HUDEP-2 (cell line): ENCODE results near the gene NDUFV1.
A peak's percentile ranks its signal among the peaks of the same experiment; 100 is the strongest.
"Not testable (repeated sequence)": the region's sequence is repeated elsewhere in the genome, so short reads cannot be mapped to it uniquely, and the experiment has no call there.

ENCODE experiments used
- DNase-seq, 76 experiments: peaks; one replicate each; lab custom pipeline; 2025; ENCODE audit not compliant: unreplicated experiment in 76 of 76; lab: John Stamatoyannopoulos, UW

NDUFV1 gene

DNA sequence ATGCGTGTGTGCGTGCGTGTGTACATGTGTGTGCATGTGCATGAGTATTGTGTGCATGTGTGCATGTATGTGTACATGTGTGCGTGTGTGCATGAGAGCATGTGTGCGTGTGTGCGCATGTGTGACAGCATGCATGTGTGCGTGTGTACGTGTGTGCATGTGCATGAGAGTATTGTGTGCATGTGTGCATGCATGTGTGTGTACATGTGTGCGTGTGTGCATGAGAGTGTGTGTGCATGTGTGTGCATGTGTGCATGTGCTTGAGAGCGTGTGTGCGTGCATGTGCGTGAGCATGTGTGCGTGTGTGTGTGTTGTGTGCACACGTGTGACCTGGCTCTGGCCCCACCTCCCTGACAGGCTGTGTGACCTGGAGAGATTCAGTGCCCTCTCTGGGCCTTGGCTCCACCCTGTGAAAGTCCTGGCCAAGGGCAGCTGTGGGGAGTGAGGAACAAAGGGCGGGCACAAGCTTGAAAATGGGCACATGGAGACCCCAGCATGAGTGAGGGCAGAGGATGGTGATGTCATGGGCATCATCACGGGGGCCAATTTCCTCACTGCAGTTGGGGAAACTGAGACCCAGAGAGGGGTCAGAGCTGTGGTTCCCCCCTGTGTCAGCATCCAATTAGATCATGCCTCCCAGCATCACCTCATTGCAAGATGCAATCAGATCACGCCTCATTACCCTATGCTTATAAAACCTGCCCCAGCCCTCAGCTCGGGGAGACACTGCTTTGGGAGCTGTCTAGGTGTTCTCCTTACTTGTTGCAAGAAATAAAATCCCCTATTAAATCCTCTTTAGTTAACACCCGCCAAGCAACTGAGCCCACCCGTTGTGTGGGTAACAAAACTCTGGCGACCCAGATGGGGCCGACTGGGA, 43.1 kb downstream of the NDUFV1 start:
- DNase-seq = no peak

GRCh38 chr11:67651976-67652781, 45.4 kb downstream of the NDUFV1 start:
- DNase-seq = no peak

DNA sequence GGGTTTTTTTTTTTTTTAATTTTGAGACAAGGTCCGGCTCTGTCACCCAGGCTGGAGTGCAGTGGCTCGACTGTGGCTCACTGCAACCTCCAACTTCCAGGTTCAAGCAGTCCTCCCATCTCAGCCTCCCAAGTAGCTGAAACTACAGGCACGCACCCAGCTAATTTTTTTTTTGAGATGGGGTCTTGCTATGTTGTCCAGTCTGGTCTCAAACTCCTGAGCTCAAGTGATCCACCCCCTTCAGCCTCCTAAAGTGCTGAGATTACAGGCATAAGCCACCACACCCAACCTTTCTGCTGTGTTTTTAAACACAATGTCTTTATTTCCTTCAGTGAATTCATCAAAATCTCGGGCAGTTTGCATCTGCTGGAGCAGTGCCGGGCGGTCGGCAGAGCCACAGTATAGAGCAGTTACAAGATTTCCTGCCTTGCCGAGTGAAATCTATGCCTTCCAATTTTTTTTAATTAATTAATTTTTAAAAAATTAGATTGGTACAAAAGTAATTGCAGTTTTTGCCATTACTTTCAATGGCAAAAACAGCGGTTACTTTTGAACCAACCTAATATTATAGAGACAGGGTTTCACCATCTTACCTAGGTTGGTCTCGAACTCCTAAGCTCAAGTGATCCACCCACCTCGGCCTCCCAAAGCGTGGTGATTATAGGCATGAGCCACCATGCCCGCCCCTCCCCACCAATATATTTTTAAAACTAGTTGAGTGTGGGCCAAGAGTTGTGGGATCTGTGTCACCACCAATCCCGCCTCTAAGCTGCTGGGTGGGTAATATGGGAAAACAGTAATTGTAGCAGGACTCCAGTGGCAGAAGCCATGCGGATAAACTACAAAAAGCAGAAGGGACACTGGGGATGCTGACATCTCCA, 46.5 kb downstream of the NDUFV1 start:
- DNase-seq = no peak

- no peak for DNase-seq
These were observed 47.5 kb downstream of the NDUFV1 start for GRCh38 chr11:67654225-67654624.

GRCh38 chr11:67656278-67656922, 49.7 kb downstream of the NDUFV1 start:
- peak in 3 of 76 experiments; percentile 3 to 49 (median 11) for DNase-seq

DNA sequence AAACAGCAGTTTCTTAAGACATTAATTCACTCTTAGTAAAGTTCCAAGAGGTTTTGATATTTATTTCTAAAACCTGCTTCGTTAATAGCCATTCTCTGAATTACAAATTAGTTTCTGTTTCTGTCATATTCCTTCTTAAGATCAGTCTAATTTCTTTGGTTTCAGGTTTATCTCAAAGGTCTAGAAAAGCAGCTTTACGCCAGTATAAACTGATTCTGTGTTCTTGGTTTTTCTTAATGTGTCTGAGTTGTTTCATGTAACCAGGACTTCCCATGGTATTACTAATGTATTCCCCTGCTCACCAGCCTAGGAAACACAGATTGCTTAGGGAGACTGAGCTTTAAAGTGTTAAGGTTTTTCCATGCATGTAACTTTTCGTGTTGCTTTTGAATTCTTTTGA, 50.6 kb downstream of the NDUFV1 start:
- no peak for DNase-seq

- DNase-seq = not testable (repeated sequence)
These were observed 53.0 kb downstream of the NDUFV1 start for GRCh38 chr11:67659651-67660165.

GRCh38 chr11:67660752-67661151, 54.0 kb downstream of the NDUFV1 start:
- not testable (repeated sequence) for DNase-seq
